ENCODE results near the gene AHDC1. TPM values are rescaled to one million over a fixed set of nuclear protein-coding genes. Genes with fewer than 3 reads are reported as not detected.

AHDC1 gene
- total RNA-seq, 1 experiment from 2014 or later = 33.7 TPM

DNA sequence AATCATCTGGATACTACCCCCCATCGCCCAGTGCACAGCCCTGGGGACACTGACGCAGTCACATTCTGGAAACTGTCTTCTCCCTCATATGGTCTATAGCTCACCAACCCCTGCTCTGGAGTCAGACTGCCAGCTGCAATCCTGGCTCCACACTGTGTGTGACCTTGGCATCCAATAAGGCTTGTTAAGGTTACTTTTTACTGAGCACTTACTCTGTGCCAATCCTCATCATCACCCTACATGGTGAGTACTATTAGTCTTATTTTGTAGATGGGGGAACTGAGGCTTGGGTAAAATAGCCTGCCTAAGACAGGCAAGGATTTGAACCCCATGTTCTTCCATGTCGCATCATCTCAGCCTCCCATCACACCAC lies 34.9 kb downstream of the AHDC1 start:
- H3K4me3 ChIP-seq (replicated peaks in 1 of 2; ENCODE audit: low read depth in 1 of 2, low read length in 2 of 2) = peak overlapping the region in 1 of 2 experiments; percentile 51; a peak in 1 of 4 replicates
- TF ChIP-seq RAD21 (IDR thresholded peaks at IDR 0.05; ENCODE audit: low read depth) (no peak), FOSL1 (IDR thresholded peaks at IDR 0.05; ENCODE audit: low read depth) (no peak), SIN3A (IDR thresholded peaks at IDR 0.05; ENCODE audit: low read depth) (no peak), CEBPB (IDR thresholded peaks at IDR 0.05; ENCODE audit: low read depth) (no peak), ATF3 (IDR thresholded peaks at IDR 0.05) (no peak), POLR2AphosphoS5 (IDR thresholded peaks at IDR 0.05; ENCODE audit: low read depth, low read length) (no peak), EZH2 (IDR thresholded peaks at IDR 0.05) (no peak), ELF1 (IDR thresholded peaks at IDR 0.05; ENCODE audit: borderline replicate concordance, low read depth) (no peak), EZH2phosphoT487 (IDR thresholded peaks at IDR 0.05; ENCODE audit: borderline replicate concordance) (no peak), TCF7L2 (IDR thresholded peaks at IDR 0.05; ENCODE audit: borderline replicate concordance, extremely low read depth, insufficient read depth, insufficient read length) (no peak), POLR2A (IDR thresholded peaks at IDR 0.05; ENCODE audit: borderline replicate concordance, extremely low read depth, insufficient read depth, insufficient read length) (no peak), SP1 (IDR thresholded peaks at IDR 0.05; ENCODE audit: low read depth) (no peak), CBX3 (IDR thresholded peaks at IDR 0.05; ENCODE audit: low read depth) (no peak), CTCF (IDR thresholded peaks at IDR 0.05 in 2 of 3, conservative IDR thresholded peaks at IDR 0.05 in 1 of 3; ENCODE audit: borderline replicate concordance in 1 of 3, insufficient read depth in 1 of 3, low read depth in 2 of 3, low read length in 2 of 3) (no peak)
- TF ChIP-seq, protein P1, sequence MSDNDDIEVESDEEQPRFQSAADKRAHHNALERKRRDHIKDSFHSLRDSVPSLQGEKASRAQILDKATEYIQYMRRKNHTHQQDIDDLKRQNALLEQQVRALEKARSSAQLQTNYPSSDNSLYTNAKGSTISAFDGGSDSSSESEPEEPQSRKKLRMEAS (IDR thresholded peaks at IDR 0.05) = no peak
- TF ChIP-seq, protein P2, sequence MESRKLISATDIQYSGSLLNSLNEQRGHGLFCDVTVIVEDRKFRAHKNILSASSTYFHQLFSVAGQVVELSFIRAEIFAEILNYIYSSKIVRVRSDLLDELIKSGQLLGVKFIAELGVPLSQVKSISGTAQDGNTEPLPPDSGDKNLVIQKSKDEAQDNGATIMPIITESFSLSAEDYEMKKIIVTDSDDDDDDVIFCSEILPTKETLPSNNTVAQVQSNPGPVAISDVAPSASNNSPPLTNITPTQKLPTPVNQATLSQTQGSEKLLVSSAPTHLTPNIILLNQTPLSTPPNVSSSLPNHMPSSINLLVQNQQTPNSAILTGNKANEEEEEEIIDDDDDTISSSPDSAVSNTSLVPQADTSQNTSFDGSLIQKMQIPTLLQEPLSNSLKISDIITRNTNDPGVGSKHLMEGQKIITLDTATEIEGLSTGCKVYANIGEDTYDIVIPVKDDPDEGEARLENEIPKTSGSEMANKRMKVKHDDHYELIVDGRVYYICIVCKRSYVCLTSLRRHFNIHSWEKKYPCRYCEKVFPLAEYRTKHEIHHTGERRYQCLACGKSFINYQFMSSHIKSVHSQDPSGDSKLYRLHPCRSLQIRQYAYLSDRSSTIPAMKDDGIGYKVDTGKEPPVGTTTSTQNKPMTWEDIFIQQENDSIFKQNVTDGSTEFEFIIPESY (IDR thresholded peaks at IDR 0.05; ENCODE audit: extremely low read depth, insufficient replicate concordance, low read length) = no peak
- TF ChIP-seq, protein P3, sequence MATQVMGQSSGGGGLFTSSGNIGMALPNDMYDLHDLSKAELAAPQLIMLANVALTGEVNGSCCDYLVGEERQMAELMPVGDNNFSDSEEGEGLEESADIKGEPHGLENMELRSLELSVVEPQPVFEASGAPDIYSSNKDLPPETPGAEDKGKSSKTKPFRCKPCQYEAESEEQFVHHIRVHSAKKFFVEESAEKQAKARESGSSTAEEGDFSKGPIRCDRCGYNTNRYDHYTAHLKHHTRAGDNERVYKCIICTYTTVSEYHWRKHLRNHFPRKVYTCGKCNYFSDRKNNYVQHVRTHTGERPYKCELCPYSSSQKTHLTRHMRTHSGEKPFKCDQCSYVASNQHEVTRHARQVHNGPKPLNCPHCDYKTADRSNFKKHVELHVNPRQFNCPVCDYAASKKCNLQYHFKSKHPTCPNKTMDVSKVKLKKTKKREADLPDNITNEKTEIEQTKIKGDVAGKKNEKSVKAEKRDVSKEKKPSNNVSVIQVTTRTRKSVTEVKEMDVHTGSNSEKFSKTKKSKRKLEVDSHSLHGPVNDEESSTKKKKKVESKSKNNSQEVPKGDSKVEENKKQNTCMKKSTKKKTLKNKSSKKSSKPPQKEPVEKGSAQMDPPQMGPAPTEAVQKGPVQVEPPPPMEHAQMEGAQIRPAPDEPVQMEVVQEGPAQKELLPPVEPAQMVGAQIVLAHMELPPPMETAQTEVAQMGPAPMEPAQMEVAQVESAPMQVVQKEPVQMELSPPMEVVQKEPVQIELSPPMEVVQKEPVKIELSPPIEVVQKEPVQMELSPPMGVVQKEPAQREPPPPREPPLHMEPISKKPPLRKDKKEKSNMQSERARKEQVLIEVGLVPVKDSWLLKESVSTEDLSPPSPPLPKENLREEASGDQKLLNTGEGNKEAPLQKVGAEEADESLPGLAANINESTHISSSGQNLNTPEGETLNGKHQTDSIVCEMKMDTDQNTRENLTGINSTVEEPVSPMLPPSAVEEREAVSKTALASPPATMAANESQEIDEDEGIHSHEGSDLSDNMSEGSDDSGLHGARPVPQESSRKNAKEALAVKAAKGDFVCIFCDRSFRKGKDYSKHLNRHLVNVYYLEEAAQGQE (IDR thresholded peaks at IDR 0.05; ENCODE audit: low read depth) = no peak
- BruUV-seq (replicated peaks) = no TSS peak
- peak overlapping the region; percentile 44 for H3K27ac ChIP-seq (ENCODE audit: low read depth, low read length)
- ChIA-PET POLR2A (interaction anchor here (0.6 to 1.3 kb wide), 3 partner anchors 12 to 227 kb away, joined by 4 to 5 read pairs (median 5); partner anchors contain the start of genes AHDC1 and SYTL1), RAD21 (ENCODE audit: low non-redundant PET in 1 of 2, low total read pairs in 2 of 2, uncharacterized antibody in 2 of 2, unreplicated experiment in 2 of 2) (interaction anchor here in 1 of 2 experiments (0.6 kb wide), 1 partner anchor 150 kb away, joined by 4 read pairs; no protein-coding TSS in a partner anchor), CTCF (interaction anchor here (0.8 to 3.1 kb wide), 9 partner anchors 8 to 36 kb away, joined by 3 to 39 read pairs (median 4); no protein-coding TSS in a partner anchor)
- peaks cover 72 to 97% of the 10 kb centered on the region in 2 experiments for H3K4me1 ChIP-seq (ENCODE audit: control insufficient read depth in 1 of 2, insufficient read depth in 2 of 2, low read length in 2 of 2)
- no peak overlapping the region for H2AFZ ChIP-seq (ENCODE audit: low read depth, low read length, poor library complexity, severe bottlenecking)
- H3K79me2 ChIP-seq (ENCODE audit: insufficient read depth, low read length) = peaks cover 63% of the 10 kb centered on the region
- H3K27me3 ChIP-seq (ENCODE audit: insufficient read depth, low read length) = no peaks in the 10 kb centered on the region
- ATAC-seq (peak; percentile 4), DNase-seq (ENCODE audit: low read depth, low spot score) (no peak)
- H3K9me3 ChIP-seq (ENCODE audit: control insufficient read depth in 1 of 2, insufficient read depth in 1 of 2, low read depth in 1 of 2, low read length in 2 of 2) = no peaks in the 10 kb centered on the region
- peak overlapping the region; percentile 64; the same call in 1 of the 2 replicates for H3K9ac ChIP-seq (ENCODE audit: low read length)
- no peaks in the 10 kb centered on the region; the same call in 1 of the 2 replicates for H4K20me1 ChIP-seq (ENCODE audit: insufficient read depth)
- no peaks in the 10 kb centered on the region; a peak in 1 of 4 replicates for H3K36me3 ChIP-seq (ENCODE audit: control insufficient read depth in 1 of 2, insufficient read depth in 2 of 2, low read length in 2 of 2)
- intact Hi-C loops (cut with micrococcal nuclease) = no loop called here
- H3K4me2 ChIP-seq (ENCODE audit: low read length) = peak overlapping the region; percentile 89
- H3K9me2 ChIP-seq (ENCODE audit: insufficient read depth) = no peaks in the 10 kb centered on the region

Measured in HCT116 (cell line).